Chondrocyte (in vitro differentiated cells): ENCODE measurements around the gene PRPF19. TPM values are rescaled to one million over a fixed set of nuclear protein-coding genes. Genes with fewer than 3 reads are reported as not detected.
"Not testable (repeated sequence)": the region's sequence is repeated elsewhere in the genome, so short reads cannot be mapped to it uniquely, and the experiment has no call there.

Experiments used
- DNase-seq: peaks from one replicate; pipeline ENCODE4 v3.0.0; 2021; ENCODE audit warnings: mixed read lengths, low spot score
- H3K27ac Mint-ChIP-seq: one replicate; pipeline ENCODE4 v1.8.0; 2021; ENCODE audit warnings: mild to moderate bottlenecking, moderate library complexity, mixed read lengths; ENCODE audit not compliant: unreplicated experiment
- H3K27me3 Mint-ChIP-seq: 2 replicates; pipeline ENCODE4 v1.8.0; 2021; ENCODE audit warnings: low read depth, mixed read lengths
- H3K36me3 Mint-ChIP-seq: 2 replicates; pipeline ENCODE4 v1.8.0; 2021; ENCODE audit warnings: low read depth, mixed read lengths
- H3K4me1 Mint-ChIP-seq: 2 replicates; pipeline ENCODE4 v1.8.0; 2021; ENCODE audit warnings: low read depth, mild to moderate bottlenecking, mixed read lengths
- H3K4me3 Mint-ChIP-seq: one replicate; pipeline ENCODE4 v1.8.0; 2021; ENCODE audit warnings: mild to moderate bottlenecking, moderate library complexity, mixed read lengths; ENCODE audit not compliant: unreplicated experiment
- H3K9me3 Mint-ChIP-seq: 2 replicates; pipeline ENCODE4 v1.8.0; 2021; ENCODE audit warnings: low read depth, mixed read lengths
- total RNA-seq: library from RNA; stranded (reverse); gene quantifications from 3 replicates; pipeline ENCODE4 v1.2.1, GENCODE V29; 2021
- TF ChIP-seq, protein P1 (sequence below): fragments of 200-600 bp; sonication (generic); IDR thresholded peaks from 2 replicates; pipeline ENCODE4 v1.5.0; 2021; ENCODE audit warnings: antibody characterized with exemption, mild to moderate bottlenecking, moderate library complexity

Gene PRPF19
- total RNA-seq, 1 donor from 2014 or later: 51.3 TPM

DNA sequence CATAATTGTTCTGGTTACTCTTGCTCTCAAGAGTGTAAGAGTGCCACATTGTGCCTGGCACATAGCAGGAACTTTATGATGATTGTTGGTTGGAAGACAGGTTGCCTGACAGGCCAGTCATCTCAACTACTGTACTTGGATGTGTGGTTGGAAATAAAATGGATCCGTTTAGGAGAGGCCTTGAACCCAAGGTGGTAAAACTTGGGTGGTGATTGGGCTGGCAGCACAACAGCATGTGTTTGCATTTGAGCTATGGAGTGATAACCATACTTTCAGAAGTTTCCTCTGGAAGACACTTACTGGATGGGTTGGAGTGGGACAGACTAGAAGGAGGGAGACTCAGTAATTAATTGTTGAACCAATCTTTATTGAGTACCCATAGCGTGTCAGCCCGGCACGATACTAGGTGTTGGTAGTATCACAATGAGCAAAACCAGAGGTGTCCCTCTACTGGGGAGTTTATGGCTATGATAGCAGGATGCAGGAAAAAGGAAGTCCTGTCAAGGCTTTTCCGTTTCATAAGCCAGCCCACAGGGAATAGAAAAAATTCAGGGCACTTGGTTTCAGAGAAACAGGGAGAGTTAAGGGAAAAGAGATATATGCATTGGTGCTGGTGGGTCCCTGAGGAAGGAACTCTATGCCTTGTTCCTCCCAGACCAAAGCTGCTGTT is 4.5 kb upstream of the PRPF19 start:
- Mint-ChIP-seq H3K36me3 (no peaks in the 10 kb centered on the region), H3K27me3 (peaks cover 16% of the 10 kb centered on the region), H3K27ac (no peak overlapping the region), H3K9me3 (no peaks in the 10 kb centered on the region), H3K4me1 (peaks cover 34% of the 10 kb centered on the region), H3K4me3 (no peak overlapping the region)
- TF ChIP-seq, protein P1, sequence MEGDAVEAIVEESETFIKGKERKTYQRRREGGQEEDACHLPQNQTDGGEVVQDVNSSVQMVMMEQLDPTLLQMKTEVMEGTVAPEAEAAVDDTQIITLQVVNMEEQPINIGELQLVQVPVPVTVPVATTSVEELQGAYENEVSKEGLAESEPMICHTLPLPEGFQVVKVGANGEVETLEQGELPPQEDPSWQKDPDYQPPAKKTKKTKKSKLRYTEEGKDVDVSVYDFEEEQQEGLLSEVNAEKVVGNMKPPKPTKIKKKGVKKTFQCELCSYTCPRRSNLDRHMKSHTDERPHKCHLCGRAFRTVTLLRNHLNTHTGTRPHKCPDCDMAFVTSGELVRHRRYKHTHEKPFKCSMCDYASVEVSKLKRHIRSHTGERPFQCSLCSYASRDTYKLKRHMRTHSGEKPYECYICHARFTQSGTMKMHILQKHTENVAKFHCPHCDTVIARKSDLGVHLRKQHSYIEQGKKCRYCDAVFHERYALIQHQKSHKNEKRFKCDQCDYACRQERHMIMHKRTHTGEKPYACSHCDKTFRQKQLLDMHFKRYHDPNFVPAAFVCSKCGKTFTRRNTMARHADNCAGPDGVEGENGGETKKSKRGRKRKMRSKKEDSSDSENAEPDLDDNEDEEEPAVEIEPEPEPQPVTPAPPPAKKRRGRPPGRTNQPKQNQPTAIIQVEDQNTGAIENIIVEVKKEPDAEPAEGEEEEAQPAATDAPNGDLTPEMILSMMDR: no peak
- no peak for DNase-seq

DNA sequence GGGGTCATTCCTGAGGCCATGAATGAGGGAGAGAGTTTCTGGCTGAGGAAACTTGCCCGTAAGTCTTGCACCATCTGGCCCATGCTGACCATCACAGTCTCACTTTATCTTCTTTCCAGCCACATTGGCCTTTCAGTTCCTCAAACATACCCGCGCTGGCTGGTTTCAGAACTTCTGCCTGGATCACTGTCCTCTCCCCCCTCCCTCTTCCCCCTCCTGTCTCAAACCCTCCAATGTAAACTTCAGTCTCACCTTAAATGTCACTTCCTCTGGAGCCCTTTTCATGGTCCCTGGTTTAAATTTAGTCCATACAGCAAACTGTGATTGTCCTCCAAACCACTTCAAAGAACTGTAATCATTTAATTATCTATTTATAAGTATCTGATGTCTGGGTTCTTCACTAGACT is 3.9 kb upstream of the PRPF19 start:
- H3K4me1 Mint-ChIP-seq: peaks cover 34% of the 10 kb centered on the region
- H3K9me3 Mint-ChIP-seq: no peaks in the 10 kb centered on the region
- H3K27me3 Mint-ChIP-seq: peaks cover 16% of the 10 kb centered on the region
- TF ChIP-seq, protein P1: no peak
- DNase-seq: no peak
- H3K36me3 Mint-ChIP-seq: no peaks in the 10 kb centered on the region
- no peak overlapping the region for H3K4me3 Mint-ChIP-seq
- no peak overlapping the region for H3K27ac Mint-ChIP-seq

DNA sequence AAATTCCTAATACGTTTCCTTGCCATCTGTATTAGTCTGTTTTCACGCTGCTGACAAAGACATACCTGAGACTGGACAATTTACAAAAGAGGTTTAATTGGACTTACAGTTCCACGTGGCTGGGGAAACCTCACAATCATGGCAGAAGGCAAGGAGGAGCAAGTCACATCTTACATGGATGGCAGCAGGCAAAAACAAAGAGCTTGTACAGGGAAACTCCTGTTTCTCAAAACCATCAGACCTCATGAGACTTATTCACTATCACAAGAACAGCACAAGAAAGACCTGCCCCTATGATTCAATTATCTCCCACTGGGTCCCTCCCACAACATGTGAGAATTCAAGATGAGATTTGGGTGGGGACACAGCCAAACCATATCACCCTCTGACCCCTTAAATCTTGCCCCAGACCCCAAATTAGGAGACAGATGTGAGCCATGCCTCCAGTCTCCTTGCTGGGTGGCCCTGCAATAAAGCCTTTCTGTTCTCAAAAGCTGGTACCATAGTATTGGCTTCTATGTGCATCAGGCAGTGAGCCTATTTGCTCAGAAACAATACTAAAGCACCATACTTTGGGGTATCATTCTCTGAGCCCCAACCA is 3.4 kb upstream of the PRPF19 start:
- H3K36me3 Mint-ChIP-seq, H3K4me3 Mint-ChIP-seq, H3K9me3 Mint-ChIP-seq, H3K27ac Mint-ChIP-seq, DNase-seq: not testable (repeated sequence)
- peaks cover 16% of the 10 kb centered on the region for H3K27me3 Mint-ChIP-seq
- H3K4me1 Mint-ChIP-seq: peaks cover 34% of the 10 kb centered on the region

DNA sequence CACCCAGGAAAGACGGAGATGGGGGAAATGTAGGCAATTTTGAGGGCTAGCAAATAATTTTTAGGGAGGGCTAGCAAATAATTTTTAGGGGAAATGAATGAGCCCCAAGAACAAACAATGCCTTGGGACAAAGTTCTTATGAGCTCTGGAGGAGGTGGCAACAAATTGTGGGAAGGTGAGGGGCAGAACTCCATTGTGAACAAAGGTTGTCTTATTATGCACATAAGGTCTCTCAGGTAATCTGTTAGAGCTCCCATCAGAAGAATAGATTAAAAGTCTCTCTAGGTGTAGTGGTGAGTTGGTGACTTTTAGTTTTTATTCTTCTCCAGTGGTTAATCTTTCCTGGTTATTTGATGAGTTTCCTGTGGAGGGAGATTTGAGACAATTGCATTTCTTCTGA is 2.4 kb upstream of the PRPF19 start:
- peaks cover 42% of the 10 kb centered on the region for H3K4me1 Mint-ChIP-seq
- no peak for DNase-seq
- H3K27me3 Mint-ChIP-seq: peaks cover 16% of the 10 kb centered on the region
- no peaks in the 10 kb centered on the region for H3K36me3 Mint-ChIP-seq
- TF ChIP-seq, protein P1: no peak
- H3K27ac Mint-ChIP-seq: no peak overlapping the region
- H3K9me3 Mint-ChIP-seq: no peaks in the 10 kb centered on the region
- no peak overlapping the region for H3K4me3 Mint-ChIP-seq

DNA sequence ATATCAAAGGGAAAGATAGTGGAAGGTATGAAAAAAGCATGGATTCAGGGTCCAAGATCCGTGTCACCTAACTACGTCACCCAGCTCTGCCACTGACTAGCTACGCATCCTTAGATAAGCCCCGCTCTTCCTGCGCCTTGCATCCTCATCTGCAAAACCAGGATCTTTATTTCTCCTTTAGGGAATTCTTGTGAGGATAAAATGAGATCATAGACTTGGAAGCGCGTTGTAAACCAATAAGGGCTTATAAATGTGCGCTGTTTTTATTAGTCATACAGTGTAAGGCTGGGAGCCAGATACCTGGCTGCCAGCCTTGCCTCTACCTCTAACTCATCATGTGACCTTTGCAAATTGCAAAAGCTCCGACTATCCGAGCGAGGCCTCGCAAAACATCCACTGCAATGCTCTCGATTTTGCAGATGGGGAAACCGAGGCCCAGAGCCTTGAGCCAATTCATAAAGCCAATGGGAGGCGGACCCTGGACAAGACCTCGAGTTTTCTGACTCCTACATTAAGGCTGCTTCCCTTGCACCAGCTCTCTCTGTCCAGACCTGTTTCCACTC is 753 bp downstream of the PRPF19 start:
- Mint-ChIP-seq H3K27ac (peak overlapping the region; percentile 87), H3K27me3 (peaks cover 8% of the 10 kb centered on the region), H3K36me3 (peaks cover 9% of the 10 kb centered on the region), H3K4me3 (peak overlapping the region; percentile 84), H3K4me1 (peaks cover 27% of the 10 kb centered on the region), H3K9me3 (no peaks in the 10 kb centered on the region)
- TF ChIP-seq, protein P1: no peak
- no peak for DNase-seq
